ENCODE results near the gene ARID5B.

ARID5B gene

GRCh38 chr10:62019685-62020359, 118.3 kb downstream of the ARID5B start:
- no peak overlapping the region for H3K9ac ChIP-seq (ENCODE audit: low read depth, low read length)
- H3K27ac ChIP-seq (ENCODE audit: low read depth, low read length), result peak overlapping the region; percentile 73
- peaks cover 25% of the 10 kb centered on the region for H3K4me1 ChIP-seq (ENCODE audit: control insufficient read depth, insufficient read depth, low read length)
- H3K9me3 ChIP-seq (ENCODE audit: control insufficient read depth, insufficient read depth, low read length), result no peaks in the 10 kb centered on the region
- H3K27me3 ChIP-seq (ENCODE audit: control insufficient read depth, insufficient read depth, low read length), result no peaks in the 10 kb centered on the region
- H3K4me3 ChIP-seq (ENCODE audit: low read depth, low read length), result peak overlapping the region; percentile 19; the same call in 1 of the 2 replicates
- H3K36me3 ChIP-seq (ENCODE audit: control insufficient read depth, insufficient read depth, low read length), result no peaks in the 10 kb centered on the region

DNA sequence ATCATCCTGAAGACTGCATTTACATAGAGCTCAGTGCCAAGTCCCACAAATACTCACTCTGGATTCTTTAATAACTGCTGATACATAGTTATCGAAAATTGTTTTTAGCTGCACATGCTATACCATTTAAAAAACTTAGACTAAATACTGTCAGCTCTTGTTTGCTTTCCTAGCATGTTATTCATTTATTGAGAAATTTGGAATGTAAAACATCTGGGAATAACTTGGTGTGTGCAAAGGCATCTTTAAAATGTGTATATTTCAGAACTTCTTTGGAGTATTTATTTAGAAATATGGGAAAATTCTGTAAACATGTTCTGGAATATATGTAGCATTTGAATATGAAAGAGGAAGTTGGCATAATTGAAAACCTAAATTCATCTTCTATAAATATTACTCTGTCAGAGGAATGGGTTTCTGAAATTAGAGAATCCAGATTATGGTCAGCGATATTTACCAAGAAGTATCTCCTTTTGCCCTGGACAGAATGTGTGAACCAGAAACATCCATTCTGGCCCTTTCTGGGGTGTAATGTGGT, 119.7 kb downstream of the ARID5B start:
- no peaks in the 10 kb centered on the region for H3K27me3 ChIP-seq (ENCODE audit: control insufficient read depth, insufficient read depth, low read length)
- H3K27ac ChIP-seq (ENCODE audit: low read depth, low read length), result no peak overlapping the region
- no peak overlapping the region for H3K9ac ChIP-seq (ENCODE audit: low read depth, low read length)
- no peaks in the 10 kb centered on the region for H3K9me3 ChIP-seq (ENCODE audit: control insufficient read depth, insufficient read depth, low read length)
- H3K4me1 ChIP-seq (ENCODE audit: control insufficient read depth, insufficient read depth, low read length), result peaks cover 25% of the 10 kb centered on the region
- H3K36me3 ChIP-seq (ENCODE audit: control insufficient read depth, insufficient read depth, low read length), result no peaks in the 10 kb centered on the region
- H3K4me3 ChIP-seq (ENCODE audit: low read depth, low read length), result no peak overlapping the region

- H3K27ac ChIP-seq (ENCODE audit: low read depth, low read length), result no peak overlapping the region
- peaks cover 25% of the 10 kb centered on the region for H3K4me1 ChIP-seq (ENCODE audit: control insufficient read depth, insufficient read depth, low read length)
- H3K36me3 ChIP-seq (ENCODE audit: control insufficient read depth, insufficient read depth, low read length), result no peaks in the 10 kb centered on the region
- H3K9ac ChIP-seq (ENCODE audit: low read depth, low read length), result no peak overlapping the region
- H3K9me3 ChIP-seq (ENCODE audit: control insufficient read depth, insufficient read depth, low read length), result no peaks in the 10 kb centered on the region
- no peak overlapping the region for H3K4me3 ChIP-seq (ENCODE audit: low read depth, low read length)
- H3K27me3 ChIP-seq (ENCODE audit: control insufficient read depth, insufficient read depth, low read length), result no peaks in the 10 kb centered on the region
These were observed 120.7 kb downstream of the ARID5B start for GRCh38 chr10:62021978-62022802.

GRCh38 chr10:62022830-62023229, 121.3 kb downstream of the ARID5B start:
- H3K36me3 ChIP-seq (ENCODE audit: control insufficient read depth, insufficient read depth, low read length), result no peaks in the 10 kb centered on the region
- no peak overlapping the region for H3K27ac ChIP-seq (ENCODE audit: low read depth, low read length)
- H3K4me1 ChIP-seq (ENCODE audit: control insufficient read depth, insufficient read depth, low read length), result peaks cover 25% of the 10 kb centered on the region

GRCh38 chr10:62023329-62023728, 121.8 kb downstream of the ARID5B start:
- Histone ChIP-seq H3K36me3 (ENCODE audit: control insufficient read depth, insufficient read depth, low read length) (no peaks in the 10 kb centered on the region), H3K27me3 (ENCODE audit: control insufficient read depth, insufficient read depth, low read length) (no peaks in the 10 kb centered on the region), H3K9ac (ENCODE audit: low read depth, low read length) (no peak overlapping the region), H3K9me3 (ENCODE audit: control insufficient read depth, insufficient read depth, low read length) (no peaks in the 10 kb centered on the region), H3K27ac (ENCODE audit: low read depth, low read length) (no peak overlapping the region), H3K4me3 (ENCODE audit: low read depth, low read length) (no peak overlapping the region), H3K4me1 (ENCODE audit: control insufficient read depth, insufficient read depth, low read length) (peaks cover 22% of the 10 kb centered on the region)

More at GRCh38 chr10:62022830-62023229, 121.3 kb downstream of the ARID5B start:
- H3K27me3 ChIP-seq (ENCODE audit: control insufficient read depth, insufficient read depth, low read length), result no peaks in the 10 kb centered on the region
- no peak overlapping the region for H3K4me3 ChIP-seq (ENCODE audit: low read depth, low read length)
- H3K9ac ChIP-seq (ENCODE audit: low read depth, low read length), result no peak overlapping the region
- no peaks in the 10 kb centered on the region for H3K9me3 ChIP-seq (ENCODE audit: control insufficient read depth, insufficient read depth, low read length)

- H3K36me3 ChIP-seq (ENCODE audit: control insufficient read depth, insufficient read depth, low read length), result no peaks in the 10 kb centered on the region
- no peak overlapping the region for H3K9ac ChIP-seq (ENCODE audit: low read depth, low read length)
- no peaks in the 10 kb centered on the region for H3K9me3 ChIP-seq (ENCODE audit: control insufficient read depth, insufficient read depth, low read length)
- no peak overlapping the region for H3K27ac ChIP-seq (ENCODE audit: low read depth, low read length)
- no peak overlapping the region for H3K4me3 ChIP-seq (ENCODE audit: low read depth, low read length)
- H3K4me1 ChIP-seq (ENCODE audit: control insufficient read depth, insufficient read depth, low read length), result peaks cover 16% of the 10 kb centered on the region
- H3K27me3 ChIP-seq (ENCODE audit: control insufficient read depth, insufficient read depth, low read length), result no peaks in the 10 kb centered on the region
These were observed 122.7 kb downstream of the ARID5B start for GRCh38 chr10:62024026-62024701.

DNA sequence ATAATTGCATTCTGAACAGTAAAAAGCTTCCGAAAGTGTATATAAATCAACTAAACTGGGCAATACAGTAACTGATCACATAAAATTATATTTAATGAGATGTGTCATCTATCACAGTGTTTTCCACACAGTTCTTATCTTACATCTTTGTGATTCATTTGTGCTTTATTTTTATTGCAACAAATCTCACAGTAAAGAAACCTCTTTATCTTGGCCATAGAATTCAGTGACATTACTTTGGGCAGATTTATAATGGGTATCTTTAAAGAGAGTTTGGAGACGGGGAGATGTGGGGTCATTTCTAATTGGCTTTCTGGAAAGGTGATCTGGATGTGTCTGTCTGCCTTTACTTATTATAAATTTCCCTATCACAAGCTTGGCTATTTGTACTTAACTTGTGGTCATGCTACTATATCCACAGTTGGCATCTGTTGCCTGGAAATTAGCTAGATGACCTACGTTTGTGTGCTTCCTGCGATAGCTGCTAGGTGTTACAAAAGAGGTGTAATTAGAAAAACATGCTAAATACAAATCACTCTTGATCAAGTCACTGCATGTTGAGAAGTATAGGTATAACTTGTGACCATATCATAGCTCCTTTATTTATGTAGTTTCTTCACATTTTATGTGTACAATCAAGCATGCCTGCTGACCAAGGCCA, 123.8 kb downstream of the ARID5B start:
- H3K9ac ChIP-seq (ENCODE audit: low read depth, low read length), result no peak overlapping the region
- H3K4me3 ChIP-seq (ENCODE audit: low read depth, low read length), result no peak overlapping the region
- H3K36me3 ChIP-seq (ENCODE audit: control insufficient read depth, insufficient read depth, low read length), result no peaks in the 10 kb centered on the region
- H3K27me3 ChIP-seq (ENCODE audit: control insufficient read depth, insufficient read depth, low read length), result no peaks in the 10 kb centered on the region
- no peak overlapping the region for H3K27ac ChIP-seq (ENCODE audit: low read depth, low read length)
- H3K4me1 ChIP-seq (ENCODE audit: control insufficient read depth, insufficient read depth, low read length), result peaks cover 5% of the 10 kb centered on the region
- no peaks in the 10 kb centered on the region for H3K9me3 ChIP-seq (ENCODE audit: control insufficient read depth, insufficient read depth, low read length)

- no peaks in the 10 kb centered on the region for H3K36me3 ChIP-seq (ENCODE audit: control insufficient read depth, insufficient read depth, low read length)
- no peaks in the 10 kb centered on the region for H3K9me3 ChIP-seq (ENCODE audit: control insufficient read depth, insufficient read depth, low read length)
- H3K9ac ChIP-seq (ENCODE audit: low read depth, low read length), result no peak overlapping the region
- no peak overlapping the region for H3K27ac ChIP-seq (ENCODE audit: low read depth, low read length)
- no peak overlapping the region for H3K4me3 ChIP-seq (ENCODE audit: low read depth, low read length)
- no peaks in the 10 kb centered on the region for H3K27me3 ChIP-seq (ENCODE audit: control insufficient read depth, insufficient read depth, low read length)
- H3K4me1 ChIP-seq (ENCODE audit: control insufficient read depth, insufficient read depth, low read length), result no peaks in the 10 kb centered on the region
These were observed 124.7 kb downstream of the ARID5B start for GRCh38 chr10:62025901-62026879.

DNA sequence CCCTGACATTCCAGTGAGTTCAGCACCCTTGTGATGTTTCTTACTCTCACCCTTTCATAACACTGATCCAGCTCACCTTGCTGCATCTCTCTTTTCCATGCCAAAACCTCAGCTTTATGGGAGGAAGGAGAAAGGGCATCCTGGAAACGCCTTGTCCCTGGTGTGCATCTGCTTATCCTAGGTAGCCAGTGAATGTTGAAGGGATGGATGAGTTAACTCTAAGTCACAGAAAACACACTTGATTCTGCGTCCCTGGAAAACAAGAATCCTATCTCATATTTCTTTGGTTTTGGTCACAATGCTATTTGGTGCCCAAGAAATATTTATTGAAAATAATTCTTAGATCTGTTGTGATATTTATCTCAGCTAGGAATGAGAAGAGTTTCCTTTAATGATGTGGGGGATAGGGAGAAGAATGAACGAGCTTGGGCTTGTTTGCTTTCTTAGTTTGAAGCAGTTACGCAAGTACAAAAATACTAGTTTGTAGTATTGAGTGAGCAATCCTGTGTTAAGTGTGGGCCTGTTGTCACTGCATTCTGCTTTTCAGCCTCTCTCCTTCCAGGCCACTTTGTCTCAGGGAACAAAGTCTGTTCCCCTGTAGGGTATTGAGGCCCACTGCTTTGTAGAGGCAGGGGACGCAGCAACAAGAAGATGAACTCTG, 126.5 kb downstream of the ARID5B start:
- no peak overlapping the region for H3K4me3 ChIP-seq (ENCODE audit: low read depth, low read length)
- H3K27me3 ChIP-seq (ENCODE audit: control insufficient read depth, insufficient read depth, low read length), result no peaks in the 10 kb centered on the region
- H3K9me3 ChIP-seq (ENCODE audit: control insufficient read depth, insufficient read depth, low read length), result no peaks in the 10 kb centered on the region
- H3K27ac ChIP-seq (ENCODE audit: low read depth, low read length), result no peak overlapping the region
- H3K4me1 ChIP-seq (ENCODE audit: control insufficient read depth, insufficient read depth, low read length), result no peaks in the 10 kb centered on the region
- H3K9ac ChIP-seq (ENCODE audit: low read depth, low read length), result no peak overlapping the region
- no peaks in the 10 kb centered on the region for H3K36me3 ChIP-seq (ENCODE audit: control insufficient read depth, insufficient read depth, low read length)
